Measurements from ENCODE around the gene GPAT3. TPM values are rescaled to one million over a fixed set of nuclear protein-coding genes. Genes with fewer than 3 reads are reported as not detected.

The GPAT3 gene
- total and polyA plus RNA-seq, 2 of the 8 experiments (the other 6 are each of a cell fraction or from before 2014, with no cell fraction given) = 0.23 to 2.0 TPM

DNA sequence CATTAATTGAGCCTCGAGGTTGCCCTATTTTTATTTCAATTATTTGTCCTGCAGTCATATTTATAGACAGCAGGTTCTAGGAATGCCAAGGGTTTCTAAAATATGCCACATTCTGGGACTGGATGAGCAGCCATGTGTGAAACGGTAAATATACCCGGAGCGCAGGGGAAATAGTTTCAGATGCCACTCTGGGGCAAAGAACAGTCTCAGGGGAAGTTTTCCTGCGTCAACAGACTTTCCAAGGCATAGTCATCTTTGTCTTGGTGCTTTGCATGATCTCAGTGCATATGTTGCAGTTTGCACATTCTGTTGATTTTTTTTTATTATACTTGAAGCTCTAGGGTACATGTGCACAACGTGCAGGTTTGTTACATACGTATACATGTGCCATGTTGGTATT, 71.0 kb downstream of the GPAT3 start:
- 92% methylated on average over 7 of the region's 7 CpGs; no CpG with 5 or more reads in 1 of the 2 experiments for WGBS, 2 experiments (ENCODE audit: extremely low coverage in 1 of 2, insufficient coverage in 1 of 2, insufficient read length in 1 of 2, insufficient replicate concordance in 2 of 2, low coverage in 1 of 2, low lambda C conversion rate in 2 of 2, missing lambda C conversion rate in 1 of 2)
- no peak overlapping the region for H2BK15ac ChIP-seq (ENCODE audit: low read length)
- H2AFZ ChIP-seq (ENCODE audit: low read length) = no peak overlapping the region
- H3K56ac ChIP-seq (replicated peaks; ENCODE audit: insufficient read length, low read depth, low read length) = no peak overlapping the region
- H4K8ac ChIP-seq (ENCODE audit: extremely low read depth, insufficient read depth, low read length) = no peak overlapping the region
- H2BK120ac ChIP-seq (replicated peaks; ENCODE audit: low read depth, low read length) = no peak overlapping the region
- peaks cover 0 to 1% (median 0%) of the 10 kb centered on the region in 4 experiments; a peak in 1 of 7 replicates for H3K27me3 ChIP-seq (replicated peaks in 1 of 4; ENCODE audit: control insufficient read depth in 3 of 4, extremely low read depth in 1 of 4, insufficient read depth in 3 of 4, low read length in 3 of 4)
- H4K20me1 ChIP-seq (replicated peaks in 1 of 2; ENCODE audit: control insufficient read depth in 1 of 2, insufficient read depth in 2 of 2, low read length in 2 of 2) = no peaks in the 10 kb centered on the region
- no peaks in the 10 kb centered on the region for H3K9me3 ChIP-seq (ENCODE audit: insufficient read depth in 2 of 2, low read depth in 1 of 2, low read length in 1 of 2)
- H2BK20ac ChIP-seq (ENCODE audit: low read length) = no peak overlapping the region
- no peaks in the 10 kb centered on the region for H3K36me3 ChIP-seq (ENCODE audit: control insufficient read depth in 2 of 4, insufficient read depth in 4 of 4, low read length in 3 of 4)
- no peak overlapping the region for H4K91ac ChIP-seq (replicated peaks; ENCODE audit: insufficient read length, low read length)
- no peaks in the 10 kb centered on the region for H3K79me2 ChIP-seq (ENCODE audit: control insufficient read depth in 1 of 2, insufficient read depth in 2 of 2, low read length in 2 of 2)
- H3K27ac ChIP-seq (ENCODE audit: low read depth, low read length) = no peak overlapping the region
- no peak overlapping the region for H3K4me3 ChIP-seq (ENCODE audit: extremely low read depth in 1 of 4, insufficient read depth in 2 of 4, low read depth in 3 of 4, low read length in 4 of 4)
- H3K23me2 ChIP-seq (ENCODE audit: low read depth, low read length) = no peaks in the 10 kb centered on the region
- no peak overlapping the region for H3K14ac ChIP-seq (ENCODE audit: insufficient read length)
- DNase-seq (ENCODE audit: low read depth in 1 of 2, low spot score in 2 of 2) (no peak), FAIRE-seq (no peak)
- no peak for TF ChIP-seq CBX8 (IDR thresholded peaks at IDR 0.05; ENCODE audit: borderline replicate concordance, low read depth, low read length)
- TF ChIP-seq BCL11A (IDR thresholded peaks at IDR 0.05; ENCODE audit: low read depth in 2 of 2, low read length in 2 of 2) = no peak
- TF ChIP-seq, protein P1, sequence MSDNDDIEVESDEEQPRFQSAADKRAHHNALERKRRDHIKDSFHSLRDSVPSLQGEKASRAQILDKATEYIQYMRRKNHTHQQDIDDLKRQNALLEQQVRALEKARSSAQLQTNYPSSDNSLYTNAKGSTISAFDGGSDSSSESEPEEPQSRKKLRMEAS (IDR thresholded peaks at IDR 0.05) = no peak
- no peak for TF ChIP-seq CBX5 (IDR thresholded peaks at IDR 0.05; ENCODE audit: low read depth, low read length)
- no peak for TF ChIP-seq POLR2AphosphoS5 (IDR thresholded peaks at IDR 0.05; ENCODE audit: low read depth, low read length)
- TF ChIP-seq BRCA1 (IDR thresholded peaks at IDR 0.05; ENCODE audit: low read depth, low read length) = no peak
- TF ChIP-seq SAP30 (IDR thresholded peaks at IDR 0.05; ENCODE audit: insufficient read depth, insufficient replicate concordance, low read length) = no peak
- no peak for TF ChIP-seq GTF2F1 (IDR thresholded peaks at IDR 0.05; ENCODE audit: borderline replicate concordance, low read depth, low read length)
- no peak for TF ChIP-seq MAFK (IDR thresholded peaks at IDR 0.05; ENCODE audit: low read depth, low read length)
- TF ChIP-seq YY1 (IDR thresholded peaks at IDR 0.05; ENCODE audit: low read depth, low read length) = no peak
- no peak for TF ChIP-seq EP300 (IDR thresholded peaks at IDR 0.05; ENCODE audit: borderline replicate concordance in 1 of 2, low read depth in 2 of 2, low read length in 2 of 2)
- no peak for TF ChIP-seq SIX5 (IDR thresholded peaks at IDR 0.05; ENCODE audit: low read depth, low read length)
- TF ChIP-seq BACH1 (IDR thresholded peaks at IDR 0.05; ENCODE audit: low read length) = no peak
- no peak for TF ChIP-seq CREB1 (IDR thresholded peaks at IDR 0.05)
- H3K4ac ChIP-seq (replicated peaks; ENCODE audit: insufficient read length, low read depth, low read length) = no peak overlapping the region
- no peak overlapping the region for H2BK12ac ChIP-seq (ENCODE audit: low read depth, low read length)
- no peak overlapping the region for H3K18ac ChIP-seq (ENCODE audit: extremely low read depth, low read length)
- no peak overlapping the region for H2AK5ac ChIP-seq (ENCODE audit: low read depth, low read length)
- no peak overlapping the region for H2BK5ac ChIP-seq (ENCODE audit: low read depth, low read length)
- CTCF ChIA-PET (ENCODE audit: partially characterized antibody) = interaction anchor here (0.6 to 2.1 kb wide), 2 partner anchors 24 to 40 kb away, joined by 3 to 7 read pairs; no protein-coding TSS in a partner anchor
- H4K5ac ChIP-seq (ENCODE audit: insufficient read length, low read depth, low read length) = no peak overlapping the region
- H3K4me1 ChIP-seq (replicated peaks in 1 of 4; ENCODE audit: control insufficient read depth in 3 of 4, insufficient read depth in 4 of 4, low read length in 3 of 4) = no peaks in the 10 kb centered on the region
- no peak overlapping the region for H3K4me2 ChIP-seq (ENCODE audit: insufficient read depth in 1 of 2, low read depth in 2 of 2, low read length in 2 of 2)
- POLR2A ChIA-PET (ENCODE audit: partially characterized antibody) = no interaction called here
- no peak overlapping the region for H3K23ac ChIP-seq (ENCODE audit: insufficient read length)
- no peak overlapping the region for H3K9ac ChIP-seq (replicated peaks in 1 of 4; ENCODE audit: extremely low read depth in 1 of 4, low read depth in 3 of 4, low read length in 3 of 4)
- no peaks in the 10 kb centered on the region for H3K79me1 ChIP-seq (ENCODE audit: low read depth, low read length)

Measured in H1 (cell line).